ENCODE data around the gene LIPT2. TPM values are rescaled to one million over a fixed set of nuclear protein-coding genes. Genes with fewer than 3 reads are reported as not detected.

LIPT2 gene
- total and polyA plus RNA-seq, 4 donors = 2.3 to 7.9 (median 5.9) TPM

DNA sequence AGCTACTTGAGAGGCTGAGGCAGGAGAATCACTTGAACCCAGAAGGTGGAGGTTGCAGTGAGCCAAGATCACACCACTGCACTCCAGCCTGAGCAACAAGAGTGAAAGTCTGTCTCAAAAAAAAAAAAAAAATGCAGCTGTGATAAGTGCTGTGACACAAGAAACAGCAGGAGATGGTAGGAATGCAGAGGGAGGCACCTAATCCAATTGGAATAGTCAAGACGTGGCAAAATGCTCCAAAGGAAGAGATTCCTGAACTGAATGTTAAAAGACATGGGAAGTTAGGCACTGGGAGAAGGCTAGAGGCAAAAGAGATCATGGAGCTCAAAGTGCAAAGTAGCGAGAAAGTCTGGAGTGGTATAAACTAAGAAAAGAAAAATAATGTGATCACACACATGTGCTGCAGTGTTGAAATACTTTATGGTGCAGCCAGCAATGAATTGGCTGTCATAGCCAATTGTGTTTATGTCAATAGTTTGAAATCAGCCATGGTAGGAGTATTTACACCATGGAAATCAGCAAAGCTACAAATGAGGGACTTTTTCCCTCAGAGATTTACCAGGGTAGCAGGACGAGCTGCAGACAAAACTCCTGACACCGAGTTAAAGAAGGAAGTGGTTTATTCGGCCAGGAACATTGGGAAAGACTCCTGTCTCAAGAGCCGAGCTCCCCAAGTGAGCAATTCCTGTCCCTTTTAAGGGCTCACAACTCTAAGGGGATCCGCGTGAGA is 40.9 kb upstream of the LIPT2 start:
- Histone ChIP-seq H3K4me1 (ENCODE audit: control insufficient read depth in 4 of 4, insufficient read depth in 4 of 4, low read length in 3 of 4) (no peaks in the 10 kb centered on the region), H3K36me3 (ENCODE audit: control insufficient read depth in 4 of 4, insufficient read depth in 3 of 4, low read depth in 1 of 4, low read length in 3 of 4) (no peaks in the 10 kb centered on the region), H3K9me3 (ENCODE audit: control insufficient read depth in 4 of 4, low read length in 3 of 4) (no peaks in the 10 kb centered on the region), H3K4me3 (ENCODE audit: low read depth in 1 of 3, low read length in 3 of 3) (no peak overlapping the region), H3K9ac (ENCODE audit: low read depth in 1 of 2, low read length in 2 of 2) (no peak overlapping the region), H3K27ac (ENCODE audit: low read depth in 1 of 2, low read length in 2 of 2) (no peak overlapping the region), H3K27me3 (ENCODE audit: control insufficient read depth in 4 of 4, insufficient read depth in 4 of 4, low read length in 3 of 4) (no peaks in the 10 kb centered on the region)
- TF ChIP-seq HNF4G (IDR thresholded peaks at IDR 0.05) = no peak
- TF ChIP-seq FOXA1 (IDR thresholded peaks at IDR 0.05) = no peak
- no peak for TF ChIP-seq TAF1 (conservative IDR thresholded peaks at IDR 0.05)
- no peak for TF ChIP-seq RXRA (IDR thresholded peaks at IDR 0.05)
- TF ChIP-seq YY1 (IDR thresholded peaks at IDR 0.05) = no peak
- no peak for TF ChIP-seq SP1 (IDR thresholded peaks at IDR 0.05)
- no peak for TF ChIP-seq JUND (IDR thresholded peaks at IDR 0.05)
- TF ChIP-seq, protein P1, sequence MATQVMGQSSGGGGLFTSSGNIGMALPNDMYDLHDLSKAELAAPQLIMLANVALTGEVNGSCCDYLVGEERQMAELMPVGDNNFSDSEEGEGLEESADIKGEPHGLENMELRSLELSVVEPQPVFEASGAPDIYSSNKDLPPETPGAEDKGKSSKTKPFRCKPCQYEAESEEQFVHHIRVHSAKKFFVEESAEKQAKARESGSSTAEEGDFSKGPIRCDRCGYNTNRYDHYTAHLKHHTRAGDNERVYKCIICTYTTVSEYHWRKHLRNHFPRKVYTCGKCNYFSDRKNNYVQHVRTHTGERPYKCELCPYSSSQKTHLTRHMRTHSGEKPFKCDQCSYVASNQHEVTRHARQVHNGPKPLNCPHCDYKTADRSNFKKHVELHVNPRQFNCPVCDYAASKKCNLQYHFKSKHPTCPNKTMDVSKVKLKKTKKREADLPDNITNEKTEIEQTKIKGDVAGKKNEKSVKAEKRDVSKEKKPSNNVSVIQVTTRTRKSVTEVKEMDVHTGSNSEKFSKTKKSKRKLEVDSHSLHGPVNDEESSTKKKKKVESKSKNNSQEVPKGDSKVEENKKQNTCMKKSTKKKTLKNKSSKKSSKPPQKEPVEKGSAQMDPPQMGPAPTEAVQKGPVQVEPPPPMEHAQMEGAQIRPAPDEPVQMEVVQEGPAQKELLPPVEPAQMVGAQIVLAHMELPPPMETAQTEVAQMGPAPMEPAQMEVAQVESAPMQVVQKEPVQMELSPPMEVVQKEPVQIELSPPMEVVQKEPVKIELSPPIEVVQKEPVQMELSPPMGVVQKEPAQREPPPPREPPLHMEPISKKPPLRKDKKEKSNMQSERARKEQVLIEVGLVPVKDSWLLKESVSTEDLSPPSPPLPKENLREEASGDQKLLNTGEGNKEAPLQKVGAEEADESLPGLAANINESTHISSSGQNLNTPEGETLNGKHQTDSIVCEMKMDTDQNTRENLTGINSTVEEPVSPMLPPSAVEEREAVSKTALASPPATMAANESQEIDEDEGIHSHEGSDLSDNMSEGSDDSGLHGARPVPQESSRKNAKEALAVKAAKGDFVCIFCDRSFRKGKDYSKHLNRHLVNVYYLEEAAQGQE (IDR thresholded peaks at IDR 0.05) = no peak
- TF ChIP-seq, protein P2, sequence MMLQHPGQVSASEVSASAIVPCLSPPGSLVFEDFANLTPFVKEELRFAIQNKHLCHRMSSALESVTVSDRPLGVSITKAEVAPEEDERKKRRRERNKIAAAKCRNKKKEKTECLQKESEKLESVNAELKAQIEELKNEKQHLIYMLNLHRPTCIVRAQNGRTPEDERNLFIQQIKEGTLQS (IDR thresholded peaks at IDR 0.05) = no peak
- TF ChIP-seq, protein P3, sequence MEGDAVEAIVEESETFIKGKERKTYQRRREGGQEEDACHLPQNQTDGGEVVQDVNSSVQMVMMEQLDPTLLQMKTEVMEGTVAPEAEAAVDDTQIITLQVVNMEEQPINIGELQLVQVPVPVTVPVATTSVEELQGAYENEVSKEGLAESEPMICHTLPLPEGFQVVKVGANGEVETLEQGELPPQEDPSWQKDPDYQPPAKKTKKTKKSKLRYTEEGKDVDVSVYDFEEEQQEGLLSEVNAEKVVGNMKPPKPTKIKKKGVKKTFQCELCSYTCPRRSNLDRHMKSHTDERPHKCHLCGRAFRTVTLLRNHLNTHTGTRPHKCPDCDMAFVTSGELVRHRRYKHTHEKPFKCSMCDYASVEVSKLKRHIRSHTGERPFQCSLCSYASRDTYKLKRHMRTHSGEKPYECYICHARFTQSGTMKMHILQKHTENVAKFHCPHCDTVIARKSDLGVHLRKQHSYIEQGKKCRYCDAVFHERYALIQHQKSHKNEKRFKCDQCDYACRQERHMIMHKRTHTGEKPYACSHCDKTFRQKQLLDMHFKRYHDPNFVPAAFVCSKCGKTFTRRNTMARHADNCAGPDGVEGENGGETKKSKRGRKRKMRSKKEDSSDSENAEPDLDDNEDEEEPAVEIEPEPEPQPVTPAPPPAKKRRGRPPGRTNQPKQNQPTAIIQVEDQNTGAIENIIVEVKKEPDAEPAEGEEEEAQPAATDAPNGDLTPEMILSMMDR (IDR thresholded peaks at IDR 0.05; ENCODE audit: low read depth, low read length, missing input control) = no peak
- TF ChIP-seq FOXA2 (IDR thresholded peaks at IDR 0.05) = no peak
- TF ChIP-seq, protein P4, sequence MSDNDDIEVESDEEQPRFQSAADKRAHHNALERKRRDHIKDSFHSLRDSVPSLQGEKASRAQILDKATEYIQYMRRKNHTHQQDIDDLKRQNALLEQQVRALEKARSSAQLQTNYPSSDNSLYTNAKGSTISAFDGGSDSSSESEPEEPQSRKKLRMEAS (IDR thresholded peaks at IDR 0.05) = no peak
- TF ChIP-seq RAD21 (IDR thresholded peaks at IDR 0.05) = no peak
- no peak for TF ChIP-seq HNF4A (conservative IDR thresholded peaks at IDR 0.05)
- no peak for DNase-seq (ENCODE audit: low spot score)
- WGBS = 74% methylated on average over 8 of the region's 8 CpGs

DNA sequence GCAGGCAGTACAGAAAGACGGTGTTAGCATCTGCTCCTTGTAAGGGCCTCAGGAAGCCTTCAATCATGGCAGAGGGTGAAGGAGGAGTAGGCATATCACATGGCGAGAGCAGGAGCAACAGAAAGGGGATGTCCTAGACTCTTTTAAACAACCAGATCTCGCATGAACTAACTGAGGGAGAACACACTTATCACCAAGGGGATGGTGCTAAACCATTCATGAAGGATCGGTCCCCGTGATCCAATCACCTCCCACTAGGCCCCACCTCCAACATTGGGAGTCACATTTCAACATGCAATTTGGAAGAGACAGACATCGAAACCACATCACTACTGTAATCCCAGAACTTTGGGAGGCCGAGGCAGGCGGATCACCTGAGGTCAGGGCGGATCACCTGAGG is 39.9 kb upstream of the LIPT2 start:
- no peak for DNase-seq (ENCODE audit: low spot score)
- H3K9ac ChIP-seq (ENCODE audit: low read depth in 1 of 2, low read length in 2 of 2) = no peak overlapping the region
- WGBS = 94% methylated on average over 9 of the region's 9 CpGs
- TF ChIP-seq EGR1 (IDR thresholded peaks at IDR 0.05; ENCODE audit: low read depth in 2 of 2) (no peak), NR2F2 (IDR thresholded peaks at IDR 0.05) (no peak)
- no peaks in the 10 kb centered on the region for H3K27me3 ChIP-seq (ENCODE audit: control insufficient read depth in 4 of 4, insufficient read depth in 4 of 4, low read length in 3 of 4)
- H3K4me3 ChIP-seq (ENCODE audit: low read depth in 1 of 3, low read length in 3 of 3) = no peak overlapping the region
- H3K4me1 ChIP-seq (ENCODE audit: control insufficient read depth in 4 of 4, insufficient read depth in 4 of 4, low read length in 3 of 4) = no peaks in the 10 kb centered on the region
- no peaks in the 10 kb centered on the region for H3K36me3 ChIP-seq (ENCODE audit: control insufficient read depth in 4 of 4, insufficient read depth in 3 of 4, low read depth in 1 of 4, low read length in 3 of 4)
- no peak overlapping the region for H3K27ac ChIP-seq (ENCODE audit: low read depth in 1 of 2, low read length in 2 of 2)
- no peaks in the 10 kb centered on the region for H3K9me3 ChIP-seq (ENCODE audit: control insufficient read depth in 4 of 4, low read length in 3 of 4)
